RCC 7860 (cell line): ENCODE measurements around the gene SPTB.

ENCODE experiments used
- DNase-seq: peaks from one replicate; pipeline ENCODE4 v3.0.0-alpha.2; 2015; ENCODE audit warnings: low spot score
- FAIRE-seq: peaks from 2 replicates; lab custom pipeline; 2012; peaks lifted over from hg19 to GRCh38; lab: Jason Lieb, UNC

Gene SPTB

DNA sequence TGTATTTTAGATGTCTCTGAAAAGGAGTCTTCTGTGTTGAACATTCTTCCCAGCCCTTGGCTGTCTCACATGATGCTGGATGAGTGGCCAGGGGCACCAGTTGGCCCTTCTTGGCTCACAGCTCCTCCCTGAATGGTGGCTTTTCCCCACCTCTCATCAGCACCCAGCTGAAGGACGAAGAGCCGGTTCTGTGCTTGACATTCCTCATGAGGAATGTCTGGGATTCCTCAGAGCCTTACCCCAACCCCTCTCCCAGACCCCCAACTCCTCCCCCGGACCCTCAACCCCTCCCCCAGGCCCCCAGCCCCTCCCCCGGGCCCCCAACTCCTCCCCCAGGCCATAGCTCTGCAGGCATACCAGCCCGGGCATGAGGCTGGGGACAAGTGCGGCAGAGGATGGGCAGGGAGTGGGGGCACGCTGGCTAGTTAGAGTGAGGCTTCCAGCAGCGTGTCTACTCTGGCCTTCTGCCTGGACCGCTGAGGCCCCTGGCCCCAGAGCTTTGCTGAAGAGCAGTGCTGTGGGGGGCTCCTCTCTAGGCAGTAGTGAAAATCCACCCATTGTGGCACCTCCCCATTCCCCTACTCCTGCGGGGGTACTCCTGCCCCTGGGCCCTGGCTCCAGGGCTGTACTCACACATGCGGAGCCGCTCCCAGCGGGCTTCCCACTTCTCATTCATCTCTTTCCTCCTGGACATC lies 111.2 kb downstream of the SPTB start:
- FAIRE-seq = no peak

DNA sequence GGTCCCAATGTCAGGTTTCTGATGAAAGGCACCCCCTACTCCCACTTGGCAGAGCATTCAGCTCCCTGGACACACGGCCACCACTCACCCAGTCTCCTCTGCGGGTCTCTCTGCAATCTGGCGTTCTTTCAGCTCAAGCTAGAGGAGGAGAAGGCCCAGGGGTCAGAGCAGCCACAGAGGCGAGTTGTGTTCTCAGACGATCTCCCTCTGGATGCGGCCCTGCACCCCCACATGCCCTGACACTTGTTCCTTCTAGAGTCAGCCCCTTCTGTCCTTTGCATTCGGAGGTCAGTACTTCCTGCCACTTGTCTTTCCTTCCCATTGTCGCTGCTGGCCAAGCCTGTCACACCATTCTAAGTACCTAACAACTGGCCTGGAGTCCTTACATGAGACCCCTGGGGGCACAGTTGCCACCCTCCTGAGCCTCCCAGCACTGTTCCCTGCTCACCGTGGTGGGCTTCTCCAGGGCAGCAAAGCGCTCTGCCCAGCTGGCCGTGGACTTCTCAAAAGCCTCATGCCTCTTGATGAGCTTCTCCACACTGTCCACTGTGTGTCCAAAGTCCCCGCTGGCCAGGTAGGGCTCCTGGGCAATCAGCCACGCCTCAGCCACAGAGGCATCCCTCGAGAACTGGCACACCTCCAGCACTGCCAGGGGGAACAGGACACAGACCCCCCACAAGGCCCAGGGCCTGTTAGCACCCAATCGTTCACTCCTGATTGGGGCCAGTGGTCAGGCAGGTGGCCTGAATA lies 112.3 kb downstream of the SPTB start:
- FAIRE-seq = no peak
- DNase-seq = no peak

More for the DNA sequence above, 111.2 kb downstream of the SPTB start:
- DNase-seq = no peak

DNA sequence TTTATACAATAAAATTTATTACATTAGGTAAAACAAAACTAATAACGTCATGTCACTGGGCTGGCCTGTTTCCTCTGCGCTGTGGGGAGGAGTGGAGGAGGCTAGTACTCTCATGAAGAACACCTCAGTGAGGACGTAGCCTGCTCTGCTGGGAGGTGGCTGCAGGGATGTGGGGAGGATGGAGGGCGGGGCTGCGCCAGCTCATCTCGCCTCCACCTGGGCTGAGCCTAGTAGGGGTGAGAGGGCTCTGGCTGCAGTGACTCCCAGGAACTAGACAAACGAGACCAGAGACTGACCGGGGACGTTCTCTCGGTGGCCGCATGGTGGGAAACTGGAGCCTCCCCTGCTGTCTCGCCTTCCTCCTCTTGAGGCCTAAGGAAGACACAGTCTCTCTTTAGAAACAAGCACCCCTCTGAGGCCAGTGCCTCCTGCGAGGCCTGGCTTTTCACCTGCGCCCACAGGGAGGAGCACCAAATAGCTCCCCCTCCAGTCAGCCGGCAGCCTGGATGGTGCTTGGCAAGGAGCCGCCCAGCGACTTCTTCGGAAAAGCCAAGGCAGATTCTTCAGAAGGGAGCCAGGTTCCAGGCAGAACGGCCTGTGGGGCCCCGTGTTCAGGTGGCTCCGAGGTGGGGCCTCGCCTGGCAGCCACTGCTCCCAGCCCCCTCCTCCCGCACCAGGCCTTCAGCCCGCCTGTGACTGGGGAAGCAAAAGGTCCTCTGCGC lies 113.1 kb downstream of the SPTB start:
- FAIRE-seq (no peak), DNase-seq (no peak)

DNA sequence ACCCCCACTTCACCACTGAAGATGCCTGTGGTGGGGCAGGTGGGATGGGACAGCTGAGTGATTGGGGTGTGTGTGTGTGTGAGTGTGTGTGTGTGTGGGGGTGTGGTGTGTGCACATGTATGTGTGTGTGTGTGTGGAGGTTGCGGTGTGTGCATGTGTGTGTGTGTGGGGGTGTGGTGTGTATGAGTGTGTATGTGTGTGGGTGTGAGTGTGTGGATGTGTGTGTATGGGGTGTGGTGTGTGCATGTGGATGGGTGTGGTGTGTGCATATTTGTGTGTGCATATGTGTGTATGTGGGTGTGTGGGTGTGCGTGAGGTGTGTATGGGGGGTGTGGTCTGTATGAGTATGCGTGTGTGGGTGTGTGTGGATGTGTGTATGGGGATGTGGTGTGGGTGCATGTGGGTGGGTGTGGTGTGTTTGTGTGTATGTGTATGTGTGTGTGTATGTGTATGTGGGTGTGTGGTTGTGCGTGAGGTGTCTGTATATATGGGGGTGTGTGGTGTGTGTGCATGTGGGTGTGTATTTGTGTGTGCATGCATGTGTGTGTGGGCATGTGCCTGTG lies 113.9 kb downstream of the SPTB start:
- no peak for FAIRE-seq
- DNase-seq = no peak

GRCh38 chr14:64764641-64765520 lies 114.8 kb downstream of the SPTB start:
- DNase-seq = peak; percentile 22
- no peak for FAIRE-seq

DNA sequence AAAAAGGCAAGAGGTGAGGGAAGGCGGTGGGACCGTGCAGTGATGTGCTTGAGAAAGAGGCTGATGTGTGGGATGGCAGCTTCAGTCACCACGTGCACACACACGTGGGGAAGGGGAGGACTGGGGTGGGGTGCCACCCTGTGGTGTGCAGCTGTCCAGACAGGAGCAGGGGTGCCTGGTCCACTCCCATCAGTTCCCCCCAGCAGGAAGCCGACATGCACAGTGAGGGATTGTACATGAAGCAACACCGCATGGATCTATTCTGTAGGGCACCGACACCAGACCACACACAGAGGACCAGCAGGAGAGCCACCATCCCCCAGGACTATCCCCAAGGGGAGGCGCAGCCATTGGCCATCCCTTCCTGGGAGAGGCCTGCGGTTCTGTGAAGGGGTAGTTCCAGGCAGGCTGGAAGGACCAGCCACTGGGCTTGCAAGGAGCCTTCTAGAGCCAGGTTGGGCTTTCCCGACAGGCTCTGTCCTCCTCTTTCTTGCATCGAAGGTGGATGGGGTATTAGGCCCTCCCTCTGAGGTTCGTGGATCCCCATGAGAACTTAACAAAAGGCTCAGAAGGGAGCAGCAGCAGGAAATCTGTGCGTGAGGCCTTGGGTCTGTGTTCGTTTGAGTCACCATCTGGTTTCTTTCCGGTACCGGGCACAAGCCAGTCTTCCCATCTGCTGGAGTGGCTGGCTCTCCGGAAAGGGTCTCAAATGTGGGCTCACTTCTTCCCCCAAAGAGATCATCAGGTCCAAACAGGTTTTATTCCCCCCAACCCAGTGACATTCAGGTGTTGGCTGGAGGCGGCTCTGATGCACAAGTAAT lies 115.7 kb downstream of the SPTB start:
- FAIRE-seq (no peak), DNase-seq (no peak)

- FAIRE-seq = no peak
These were observed 116.5 kb downstream of the SPTB start for GRCh38 chr14:64763085-64763782.

DNA sequence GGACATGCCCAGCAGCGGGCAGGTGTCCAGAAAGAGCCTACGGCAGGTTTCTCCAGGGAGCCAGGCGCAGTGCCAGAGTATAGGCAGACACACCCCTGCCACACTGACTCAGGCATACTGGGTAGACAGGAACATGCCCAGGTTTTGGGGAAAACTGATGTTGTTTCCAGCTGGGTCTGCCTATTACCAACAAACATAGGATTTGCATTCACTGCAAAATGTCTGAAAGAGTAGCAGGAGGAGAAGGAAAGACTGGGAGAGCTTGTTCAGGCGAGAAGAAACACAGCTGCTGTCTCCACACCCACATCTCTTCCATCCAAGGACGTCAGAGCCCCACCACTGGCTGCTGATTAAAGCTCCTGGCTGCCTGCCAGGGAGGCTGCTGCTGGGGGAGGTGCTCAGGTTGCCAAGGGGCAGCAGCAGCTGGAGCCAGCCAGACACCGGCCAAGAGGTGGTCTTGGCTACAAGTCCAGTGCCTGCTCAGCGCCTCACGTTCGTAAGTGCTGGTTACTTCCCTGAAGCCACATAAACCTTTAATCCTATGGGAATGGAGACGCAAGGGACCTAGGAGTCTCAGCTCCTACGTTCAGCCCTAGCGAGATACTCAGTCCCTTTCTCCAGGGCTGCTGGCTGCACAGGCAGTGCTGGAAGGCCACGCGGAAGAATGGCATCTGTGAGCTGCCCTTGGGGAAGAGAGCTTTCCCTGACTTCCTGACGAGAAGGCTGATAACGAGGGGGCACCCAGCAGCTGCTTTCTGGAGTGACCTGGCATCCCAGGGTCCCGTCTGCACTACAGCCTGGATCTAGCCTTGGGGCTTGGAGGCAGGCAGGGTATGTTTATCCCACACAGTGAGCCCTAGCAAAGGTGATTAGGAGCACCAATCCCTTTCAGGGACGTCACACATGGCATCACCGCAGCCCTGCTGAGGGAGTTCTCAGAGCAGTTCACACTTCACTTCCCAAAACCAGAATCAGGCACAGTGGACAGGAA lies 117.4 kb downstream of the SPTB start:
- DNase-seq = peak; percentile 42

More at GRCh38 chr14:64763085-64763782, 116.5 kb downstream of the SPTB start:
- DNase-seq = no peak

GRCh38 chr14:64761441-64762043 lies 118.2 kb downstream of the SPTB start:
- no peak for FAIRE-seq
- peak; percentile 6 for DNase-seq

More for the DNA sequence above, 117.4 kb downstream of the SPTB start:
- FAIRE-seq = no peak

DNA sequence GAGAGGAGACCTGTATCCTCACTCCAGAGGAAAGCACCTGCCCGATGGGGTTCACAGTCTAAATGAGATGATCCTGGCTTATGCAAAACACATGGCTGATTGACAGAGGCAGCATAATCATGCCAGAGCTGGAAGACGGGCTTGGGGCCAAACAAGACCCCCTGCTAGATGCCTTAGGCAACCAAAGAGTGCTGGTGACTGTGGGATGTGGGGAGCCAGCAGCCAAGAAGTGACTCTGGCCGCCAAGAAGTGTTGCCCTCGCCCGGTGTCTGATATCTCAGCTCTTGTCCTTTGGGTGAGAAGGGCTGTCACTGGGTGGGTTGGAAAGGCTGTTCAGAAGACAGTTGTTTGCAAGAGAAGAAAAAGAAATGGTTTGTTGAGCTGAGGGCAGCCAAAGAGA lies 118.8 kb downstream of the SPTB start:
- DNase-seq = no peak
- no peak for FAIRE-seq

DNA sequence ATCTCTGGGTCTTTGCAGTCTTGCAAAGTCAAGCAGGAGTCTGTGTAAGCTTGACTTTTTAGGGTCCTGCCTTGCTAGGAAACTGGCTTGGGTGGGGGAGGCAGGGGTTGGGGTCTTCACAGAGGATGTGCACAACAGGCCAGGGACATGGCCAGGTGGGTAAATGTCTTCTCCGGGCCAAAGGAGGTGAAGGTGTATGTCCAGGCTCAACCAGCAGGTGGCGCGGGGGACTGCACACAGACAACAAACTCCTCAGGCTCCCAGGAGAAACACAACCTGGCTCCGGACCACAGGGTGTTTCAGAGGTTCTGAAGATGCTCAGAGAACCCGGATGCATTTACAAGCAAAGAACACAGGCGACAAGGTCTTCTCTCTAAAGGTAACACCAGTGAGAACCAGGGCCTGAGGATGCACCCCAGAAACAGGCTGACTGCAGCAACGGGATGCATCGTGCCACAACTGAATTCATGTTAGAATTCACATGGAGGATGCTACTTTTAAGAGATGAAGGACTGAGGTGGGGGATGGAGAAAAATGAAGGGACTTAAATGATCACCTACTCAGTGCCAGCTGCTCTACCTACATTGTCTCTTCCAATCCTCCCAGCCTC lies 119.5 kb downstream of the SPTB start:
- DNase-seq (no peak), FAIRE-seq (no peak)

DNA sequence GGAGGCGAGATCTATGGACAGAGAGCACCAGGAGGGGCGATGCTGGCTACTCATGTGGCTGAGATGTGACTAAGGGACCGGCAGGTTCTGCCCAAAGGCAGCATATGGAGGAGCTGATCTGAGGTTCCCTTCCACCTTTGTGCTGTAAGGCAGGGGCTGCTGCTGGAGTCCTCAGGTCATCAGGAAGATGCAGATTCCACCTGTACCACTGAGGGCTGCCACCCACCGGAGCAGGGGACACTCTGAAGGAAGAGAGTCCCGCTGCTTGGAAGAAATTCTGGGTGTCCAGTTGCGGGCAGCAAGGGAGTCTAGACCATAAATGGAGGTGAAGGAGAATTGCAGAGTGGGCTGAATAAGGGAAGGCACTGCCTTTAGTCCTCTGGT lies 120.2 kb downstream of the SPTB start:
- FAIRE-seq (no peak), DNase-seq (no peak)

DNA sequence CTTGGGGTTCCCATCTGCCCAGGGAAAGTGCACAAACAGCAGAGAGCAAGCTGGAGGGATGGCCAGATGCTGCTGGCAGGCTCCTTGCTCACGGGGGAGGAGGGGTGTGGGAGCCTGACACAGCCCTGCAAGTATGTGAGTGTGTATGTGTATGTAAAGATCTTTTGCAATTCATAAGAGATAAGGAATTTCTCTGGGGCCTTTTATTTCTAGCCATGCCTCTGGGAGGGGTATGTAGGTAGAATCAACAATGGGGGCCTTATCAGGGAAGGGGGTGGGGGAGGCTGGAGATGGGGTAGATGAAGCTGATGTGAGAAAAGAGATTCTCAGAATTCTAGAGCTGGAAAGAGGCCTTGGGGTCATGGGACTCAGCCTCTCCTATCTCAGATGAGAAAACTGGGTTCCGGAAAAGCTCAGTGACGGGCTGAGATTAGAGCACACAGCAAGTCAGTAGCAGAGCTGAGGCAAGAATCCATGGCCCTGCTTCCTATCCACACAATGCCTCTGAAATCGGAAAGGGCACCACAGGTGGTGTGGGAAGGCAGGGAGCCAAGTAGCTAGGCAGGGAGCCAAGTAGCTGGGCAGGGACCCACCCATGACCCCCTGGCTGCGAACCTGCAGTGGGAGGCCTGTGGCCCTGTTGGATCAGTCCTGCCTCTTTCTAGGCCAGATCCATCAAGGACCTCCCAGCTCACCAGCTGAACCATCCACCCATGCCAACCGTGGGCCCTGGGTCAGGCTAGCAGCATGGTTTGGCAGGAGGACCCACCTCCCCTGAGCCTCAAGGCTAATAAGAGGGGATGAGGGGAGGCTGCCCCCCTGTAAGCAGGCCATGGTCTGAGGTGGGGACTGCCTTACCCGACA lies 120.8 kb downstream of the SPTB start:
- peak; percentile 17 for DNase-seq
- FAIRE-seq = no peak

- FAIRE-seq (no peak), DNase-seq (peak; percentile 31)
These were observed 121.6 kb downstream of the SPTB start for GRCh38 chr14:64758025-64758521.

DNA sequence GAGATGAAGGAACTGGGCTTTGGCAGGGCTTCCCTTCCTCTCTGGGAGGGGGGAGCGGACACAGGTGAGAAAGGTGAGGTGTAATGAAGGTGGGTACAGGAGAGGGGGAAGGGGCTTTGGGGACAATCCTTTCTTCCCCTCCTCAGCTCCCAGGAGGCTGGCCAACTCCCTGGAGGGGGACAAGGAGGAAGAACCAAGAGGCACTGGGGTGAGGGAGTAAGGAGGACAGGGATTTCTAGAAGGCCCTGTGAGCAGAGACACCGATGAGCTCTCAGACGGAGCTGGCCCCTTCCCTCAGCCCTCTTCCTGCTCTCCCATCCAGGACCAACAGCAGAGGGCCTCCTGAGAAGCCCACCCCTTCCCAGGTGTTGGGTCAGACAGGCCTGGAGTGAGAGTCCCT lies 122.1 kb downstream of the SPTB start:
- FAIRE-seq = no peak
- DNase-seq = no peak

- FAIRE-seq (no peak), DNase-seq (no peak)
These were observed 123.0 kb downstream of the SPTB start for GRCh38 chr14:64756712-64757111.
